Cardiac septum (tissue), 1 donor: ENCODE results near the gene C1QTNF1. TPM values are rescaled to one million over a fixed set of nuclear protein-coding genes. Genes with fewer than 3 reads are reported as not detected.
"Not testable (repeated sequence)": the region's sequence is repeated elsewhere in the genome, so short reads cannot be mapped to it uniquely, and the experiment has no call there.

Experiments
- DNase-seq: peaks from one replicate; pipeline ENCODE4 v3.0.0-alpha.2; 2020; ENCODE audit warnings: low spot score
- intact Hi-C: fragments of 100-400 bp; cut with DNase I; formaldehyde crosslinking; loops from one replicate; pipeline ENCODE4 v1.14.0; 2022
- total RNA-seq: library from RNA; stranded (reverse); fragmentation: NEBNext Ultra II Directional; extraction: Animal tissue kit (Norgen Biotek cat#: 25700); gene quantifications from one replicate; pipeline ENCODE4 v1.2.1, GENCODE V29; 2021
- donor health status: DM: no; HTN: no; CAD: no.

Gene C1QTNF1
- total RNA-seq, 1 donor from 2014 or later, result 92.9 TPM

DNA sequence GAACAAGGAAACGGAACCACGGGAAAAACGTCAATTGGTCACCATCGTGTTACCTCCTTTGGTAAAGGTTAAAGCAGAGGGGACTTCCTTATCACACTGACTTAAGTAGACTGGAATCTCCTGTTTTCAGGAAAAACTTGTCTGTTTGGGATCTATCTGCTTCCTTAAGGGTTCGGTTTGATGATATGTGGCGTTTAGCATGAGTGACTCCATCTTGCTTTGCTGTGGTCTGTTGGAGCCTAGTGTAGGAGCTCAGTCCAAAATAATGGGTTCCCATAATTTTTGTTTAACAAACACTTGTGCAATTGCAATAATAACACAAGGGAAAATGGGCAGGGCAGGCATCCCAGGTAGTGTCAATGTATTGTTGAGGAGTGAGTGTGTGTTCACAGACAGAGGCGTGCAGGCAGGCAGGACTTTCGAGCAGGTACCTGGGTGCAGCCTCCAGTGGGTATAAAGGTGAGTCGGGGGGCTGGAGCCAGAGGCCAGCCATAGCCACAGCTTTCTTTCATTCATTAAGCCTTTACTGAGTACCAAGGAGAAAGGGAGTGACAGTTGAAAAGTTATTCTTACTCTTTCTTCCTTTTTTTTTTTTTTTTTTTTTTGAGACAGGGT lies 46.4 kb downstream of the C1QTNF1 start:
- intact Hi-C loops, result no loop called here
- DNase-seq, result no peak

- DNase-seq, result peak; percentile 57
- intact Hi-C loops, result no loop called here
Measured at GRCh38 chr17:79071161-79071740, 47.3 kb downstream of the C1QTNF1 start.

DNA sequence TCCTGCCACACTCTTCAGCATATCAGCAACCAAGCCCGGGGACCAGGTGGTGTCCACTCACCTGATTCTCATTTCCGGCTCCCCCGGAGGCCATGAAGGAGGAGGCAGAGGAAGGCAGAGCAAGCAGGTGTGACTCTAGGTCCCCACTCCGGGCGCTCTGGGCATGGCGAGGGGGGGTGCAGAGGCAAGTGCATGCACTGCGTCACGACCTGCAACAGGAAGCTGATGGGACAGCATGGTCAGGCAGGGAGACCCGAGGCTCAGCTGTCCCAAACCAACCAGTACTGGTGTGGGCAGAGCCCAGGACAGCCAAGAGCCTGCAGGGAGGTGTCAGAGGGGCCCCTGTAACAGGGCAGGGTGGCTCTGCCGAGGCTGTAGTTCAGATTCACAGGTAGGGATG lies 48.6 kb downstream of the C1QTNF1 start:
- peak; percentile 49 for DNase-seq
- intact Hi-C loops, result no loop called here

- DNase-seq, result peak; percentile 27
- intact Hi-C loops, result no loop called here
Measured at GRCh38 chr17:79073016-79073705, 49.2 kb downstream of the C1QTNF1 start.

DNA sequence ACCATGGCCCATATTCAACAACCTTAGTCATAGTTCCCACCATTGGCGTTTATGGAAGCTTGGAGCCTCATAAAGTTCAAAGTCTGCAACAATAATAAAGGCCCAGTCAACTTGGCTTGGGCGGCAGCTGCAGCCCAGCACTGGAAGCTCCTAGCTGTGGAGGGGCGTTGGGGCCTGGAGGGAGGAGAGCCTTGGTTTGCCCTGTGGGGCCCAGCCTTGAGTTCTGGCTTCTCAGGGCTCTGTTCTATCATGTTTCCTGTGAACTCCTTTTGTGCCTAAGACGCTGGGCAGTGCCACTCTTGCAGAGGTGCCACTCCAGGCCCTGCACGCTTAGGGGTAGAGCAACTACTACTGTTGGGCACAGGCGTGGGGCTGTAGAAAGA lies 49.7 kb downstream of the C1QTNF1 start:
- intact Hi-C loops, result no loop called here
- DNase-seq, result peak; percentile 59

DNA sequence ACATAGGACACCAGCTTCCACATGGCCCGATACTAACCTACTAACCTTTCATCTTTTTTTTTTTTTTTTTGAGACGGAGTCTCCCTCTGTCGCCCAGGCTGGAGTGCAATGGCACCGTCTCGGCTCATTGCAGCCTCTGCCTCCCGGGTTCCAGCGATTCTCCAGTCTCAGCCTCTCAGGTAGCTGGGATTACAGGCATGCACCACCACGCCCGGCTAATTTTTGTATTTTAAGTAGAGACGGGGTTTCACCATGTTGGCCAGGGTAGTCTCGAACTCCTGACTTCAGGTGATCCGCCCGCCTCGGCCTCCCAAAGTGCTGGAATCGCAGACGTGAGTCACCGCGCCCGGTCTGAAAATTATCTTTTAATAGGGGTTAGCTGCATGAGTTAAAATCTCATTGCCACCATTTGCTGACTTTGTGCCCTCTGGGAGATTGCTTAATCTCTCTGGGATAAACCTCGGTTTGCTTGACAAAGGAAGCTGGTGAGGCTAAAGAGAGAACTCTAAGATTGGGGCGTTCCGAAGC lies 50.2 kb downstream of the C1QTNF1 start:
- intact Hi-C loops, result not testable (repeated sequence)
- DNase-seq, result peak; percentile 75

DNA sequence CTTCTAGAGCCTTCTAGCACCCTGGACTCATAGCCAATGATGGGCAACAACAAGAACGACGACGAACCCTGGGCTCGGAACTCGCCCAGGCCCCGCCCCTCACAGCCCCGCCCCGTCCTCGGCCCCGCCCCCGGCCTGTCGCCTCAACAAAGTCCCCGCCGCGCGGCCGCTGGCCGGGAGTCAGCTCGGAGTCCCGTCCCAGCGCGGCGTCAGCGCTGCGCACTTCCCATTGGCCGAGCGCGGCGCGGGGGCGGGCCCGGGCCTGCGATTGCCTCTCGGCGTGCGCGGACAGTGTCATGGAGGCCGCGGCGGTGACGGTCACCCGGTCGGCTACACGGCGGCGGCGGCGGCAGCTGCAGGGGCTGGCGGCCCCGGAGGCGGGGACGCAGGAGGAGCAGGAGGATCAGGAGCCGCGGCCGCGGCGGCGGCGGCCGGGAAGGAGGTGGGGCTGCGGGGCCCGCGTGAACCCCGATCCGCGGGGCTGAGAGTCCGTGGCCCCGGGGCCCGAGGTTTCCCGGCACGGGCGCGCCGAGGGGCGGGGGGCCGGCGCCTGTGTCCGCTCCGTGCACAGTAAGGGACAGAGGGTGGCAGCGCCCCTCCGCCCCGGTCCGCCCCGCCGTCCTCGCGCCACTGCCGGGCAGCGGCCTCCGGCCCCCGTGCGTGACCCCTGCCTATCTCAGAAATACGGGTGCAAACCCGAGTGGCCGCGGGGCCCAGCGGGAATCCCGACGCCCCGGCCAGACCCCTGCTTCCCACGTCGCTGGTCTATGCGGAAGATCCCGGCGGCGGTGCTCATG lies 50.9 kb downstream of the C1QTNF1 start, which contains the start of gene ENGASE:
TSS of gene ENGASE (plus strand) at position 176 of the 797 bp plus-strand sequence. CDS start at position 297, 121 bp downstream.
- intact Hi-C loops, result no loop called here
- peak; percentile 97 for DNase-seq

DNA sequence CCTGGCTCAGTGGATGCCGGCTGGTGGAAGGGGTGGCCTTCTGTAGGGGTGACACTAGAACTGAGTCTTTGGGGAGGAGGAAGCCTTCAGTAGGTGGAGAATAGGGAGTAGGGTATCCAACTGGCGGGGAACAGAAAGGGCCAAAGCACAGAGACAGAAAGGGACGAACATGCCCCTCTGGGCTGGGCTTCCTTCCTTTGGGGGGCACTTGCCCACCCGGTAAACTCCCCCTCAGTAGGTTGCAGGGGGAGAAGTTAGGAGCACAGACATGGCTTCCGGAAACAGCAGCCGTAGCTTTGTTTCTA lies 51.4 kb downstream of the C1QTNF1 start:
- peak; percentile 71 for DNase-seq
- intact Hi-C loops, result no loop called here

GRCh38 chr17:79075861-79076406 lies 52.0 kb downstream of the C1QTNF1 start:
- peak; percentile 26 for DNase-seq
- intact Hi-C loops, result no loop called here

GRCh38 chr17:79077587-79077986 lies 53.6 kb downstream of the C1QTNF1 start:
- intact Hi-C loops, result no loop called here
- DNase-seq, result no peak

- intact Hi-C loops, result no loop called here
- DNase-seq, result no peak
Measured at GRCh38 chr17:79078476-79079190, 54.7 kb downstream of the C1QTNF1 start.

DNA sequence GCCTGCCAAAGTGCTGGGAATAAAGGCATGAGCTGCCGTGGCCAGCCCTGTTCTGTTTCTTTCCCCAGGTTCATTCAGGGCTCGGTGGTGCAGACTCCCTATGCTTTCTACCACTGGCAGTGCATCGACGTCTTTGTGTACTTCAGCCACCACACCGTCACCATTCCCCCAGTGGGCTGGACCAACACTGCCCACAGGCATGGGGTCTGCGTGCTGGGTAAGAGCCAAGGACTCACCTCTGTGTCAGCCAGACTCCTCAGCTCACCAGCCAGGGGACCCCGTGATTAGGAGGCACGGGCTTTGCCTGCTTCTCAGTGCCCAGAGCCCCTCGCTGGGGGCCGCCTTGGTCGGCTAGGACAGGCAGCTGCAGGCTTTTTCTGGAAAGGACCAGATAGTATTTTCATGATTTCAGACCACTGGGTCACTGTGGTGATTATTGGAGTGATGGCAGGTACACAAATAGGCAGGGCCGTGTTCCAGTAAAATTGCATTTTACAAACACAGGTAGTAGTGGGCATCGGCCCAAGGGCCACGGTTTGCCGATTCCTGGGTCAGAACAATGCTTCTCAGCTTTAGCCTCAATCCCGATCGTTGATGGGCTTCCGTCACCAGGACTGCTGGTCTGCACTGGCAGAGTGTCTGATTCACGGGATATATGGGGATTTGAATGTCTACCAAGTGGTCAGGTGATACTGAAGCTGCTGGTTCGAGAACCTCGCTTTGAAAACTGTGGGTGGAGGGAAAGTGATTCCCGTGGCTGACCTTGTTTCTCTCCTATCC lies 55.6 kb downstream of the C1QTNF1 start:
- DNase-seq, result no peak
- intact Hi-C loops, result no loop called here

GRCh38 chr17:79080349-79080748 lies 56.4 kb downstream of the C1QTNF1 start:
- intact Hi-C loops, result no loop called here

DNA sequence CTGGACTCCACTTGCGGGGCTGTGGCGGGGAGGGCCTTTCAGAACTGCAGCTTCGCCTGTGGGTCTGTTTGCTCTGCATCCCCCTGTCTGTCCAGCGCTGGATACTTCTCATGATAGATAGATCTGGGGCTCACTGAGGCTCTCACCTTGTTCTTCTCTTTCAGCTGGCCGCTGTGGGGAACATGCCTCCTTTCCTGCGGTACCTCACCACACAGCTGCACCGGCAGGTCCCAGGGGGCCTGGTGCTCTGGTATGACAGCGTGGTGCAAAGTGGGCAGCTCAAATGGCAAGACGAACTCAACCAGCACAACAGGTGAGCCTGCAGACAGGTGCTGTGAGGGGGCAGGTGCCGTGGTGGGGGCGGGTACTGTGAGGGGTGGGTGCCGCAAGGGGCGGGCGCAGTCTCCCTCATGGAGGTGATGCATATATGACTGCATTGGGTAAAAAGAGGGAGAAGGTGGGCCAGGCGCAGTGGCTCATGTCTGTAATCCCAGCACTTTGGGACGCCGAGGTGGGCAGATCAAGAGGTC lies 56.9 kb downstream of the C1QTNF1 start:
- intact Hi-C loops, result no loop called here
- DNase-seq, result no peak

More at GRCh38 chr17:79080349-79080748, 56.4 kb downstream of the C1QTNF1 start:
- DNase-seq, result no peak

- intact Hi-C loops, result loop anchor here (2.0 kb wide), 1 partner anchor 35 kb away; no protein-coding TSS in a partner anchor
- no peak for DNase-seq
Measured at GRCh38 chr17:79081571-79082276, 57.8 kb downstream of the C1QTNF1 start.

DNA sequence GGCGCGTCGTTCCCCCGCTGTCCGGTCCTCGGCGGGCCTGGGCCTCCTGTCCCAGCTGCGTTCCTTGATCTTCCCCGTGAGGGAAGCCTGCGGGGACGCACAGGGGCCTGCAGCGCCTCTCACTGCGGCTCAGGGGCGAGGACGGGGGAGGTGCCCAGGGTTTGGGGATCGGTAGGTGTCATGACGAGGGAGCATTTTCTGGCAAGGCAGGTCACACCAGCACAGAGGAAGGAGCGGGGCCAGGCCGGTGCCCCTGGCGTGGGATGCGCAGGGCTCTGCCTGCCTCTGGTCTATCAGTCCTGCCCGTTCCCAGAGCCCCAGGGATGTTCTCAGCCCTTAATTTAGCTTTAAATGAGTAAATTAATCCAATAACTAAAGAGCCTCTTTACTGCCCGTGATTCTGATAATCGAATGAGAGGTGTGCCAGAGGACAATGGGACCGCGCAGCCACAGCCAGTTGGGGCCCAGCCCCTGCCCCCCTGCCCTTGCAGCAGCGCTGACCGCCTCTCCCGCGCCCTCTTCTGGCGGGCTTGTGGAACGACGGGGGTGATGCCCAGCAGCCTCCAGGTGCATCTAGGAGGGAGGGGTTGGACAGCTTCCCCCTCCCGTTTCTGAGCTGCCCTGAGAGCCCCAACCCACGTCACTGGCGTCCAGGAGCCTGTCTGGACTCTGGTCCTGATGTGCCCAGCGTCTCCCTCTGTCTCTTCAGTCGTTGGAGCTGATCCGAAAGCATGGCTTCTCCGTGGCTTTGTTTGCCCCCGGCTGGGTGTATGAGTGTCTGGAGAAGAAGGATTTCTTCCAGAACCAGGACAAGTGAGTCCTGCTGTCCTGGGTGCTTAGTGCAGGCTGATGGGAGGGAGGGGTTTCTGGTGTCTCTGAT lies 58.6 kb downstream of the C1QTNF1 start:
- no peak for DNase-seq
- intact Hi-C loops, result loop anchor here (2.0 kb wide), 1 partner anchor 36 kb away; no protein-coding TSS in a partner anchor
